ENCODE data around the gene AKAP6.

The AKAP6 gene

GRCh38 chr14:32593290-32593942, 264.3 kb downstream of the AKAP6 start:
- no peak for DNase-seq

GRCh38 chr14:32594766-32595165, 265.7 kb downstream of the AKAP6 start:
- no peak for DNase-seq

- no peak for DNase-seq
Observed at GRCh38 chr14:32595497-32595896, 266.4 kb downstream of the AKAP6 start.

- DNase-seq, result no peak
Observed at GRCh38 chr14:32596390-32596789, 267.3 kb downstream of the AKAP6 start.

GRCh38 chr14:32597771-32598170, 268.7 kb downstream of the AKAP6 start:
- no peak for DNase-seq

- no peak for DNase-seq
Observed at GRCh38 chr14:32601069-32601468, 272.0 kb downstream of the AKAP6 start.

- no peak for DNase-seq
Observed at GRCh38 chr14:32601906-32602305, 272.8 kb downstream of the AKAP6 start.

- no peak for DNase-seq
Observed at GRCh38 chr14:32602699-32603098, 273.6 kb downstream of the AKAP6 start.

GRCh38 chr14:32603992-32604565, 275.0 kb downstream of the AKAP6 start:
- no peak for DNase-seq

- no peak for DNase-seq
Observed at GRCh38 chr14:32606301-32606700, 277.2 kb downstream of the AKAP6 start.

GRCh38 chr14:32607399-32607798, 278.3 kb downstream of the AKAP6 start:
- DNase-seq, result no peak

GRCh38 chr14:32608857-32609256, 279.8 kb downstream of the AKAP6 start:
- no peak for DNase-seq

- DNase-seq, result no peak
Observed at GRCh38 chr14:32609388-32609787, 280.3 kb downstream of the AKAP6 start.

GRCh38 chr14:32611752-32612151, 282.7 kb downstream of the AKAP6 start:
- DNase-seq, result no peak

- DNase-seq, result no peak
Observed at GRCh38 chr14:32618991-32619390, 289.9 kb downstream of the AKAP6 start.

GRCh38 chr14:32620303-32620702, 291.2 kb downstream of the AKAP6 start:
- no peak for DNase-seq

- DNase-seq, result no peak
Observed at GRCh38 chr14:32620724-32621123, 291.6 kb downstream of the AKAP6 start.

- no peak for DNase-seq
Observed at GRCh38 chr14:32621585-32621984, 292.5 kb downstream of the AKAP6 start.

- DNase-seq, result no peak
Observed at GRCh38 chr14:32622742-32623141, 293.6 kb downstream of the AKAP6 start.

GRCh38 chr14:32623300-32624093, 294.4 kb downstream of the AKAP6 start:
- DNase-seq, result no peak

- DNase-seq, result no peak
Observed at GRCh38 chr14:32625211-32625610, 296.1 kb downstream of the AKAP6 start.

GRCh38 chr14:32627545-32628298, 298.6 kb downstream of the AKAP6 start:
- no peak for DNase-seq

GRCh38 chr14:32629236-32629635, 300.1 kb downstream of the AKAP6 start:
- no peak for DNase-seq
